Muscle of leg (tissue), 11 donors: ENCODE results near the gene EXOC4. TPM values are rescaled to one million over a fixed set of nuclear protein-coding genes. Genes with fewer than 3 reads are reported as not detected.

Experiments
- DNase-seq: peaks from one replicate; pipeline ENCODE4 v3.0.0; 2013
- H3K27ac ChIP-seq: one replicate; pipeline ENCODE4 v1.5.1; 2013; ENCODE audit warnings: mild to moderate bottlenecking, low read length, control low read depth
- H3K27me3 ChIP-seq: one replicate; pipeline ENCODE4 v1.6.1; 2013; ENCODE audit warnings: low read length; ENCODE audit not compliant: control insufficient read depth, insufficient read depth
- H3K36me3 ChIP-seq: one replicate; pipeline ENCODE4 v1.6.1; 2013; ENCODE audit warnings: low read length; ENCODE audit not compliant: control insufficient read depth, insufficient read depth
- H3K4me1 ChIP-seq: one replicate; pipeline ENCODE4 v1.6.1; 2013; ENCODE audit warnings: low read length; ENCODE audit not compliant: control insufficient read depth, insufficient read depth
- H3K4me3 ChIP-seq: one replicate; pipeline ENCODE4 v1.5.1; 2013; ENCODE audit warnings: low read length, control low read depth
- H3K9me3 ChIP-seq: replicated peaks from 2 replicates; pipeline ENCODE4 v1.6.1; 2013; ENCODE audit warnings: low read depth, low read length; ENCODE audit not compliant: control insufficient read depth
- WGBS: methylation state at CpG from one replicate; pipeline ENCODE4 v1.1.5; 2013; ENCODE audit warnings: missing lambda C conversion rate; ENCODE audit not compliant: insufficient coverage; 5-methylcytosine and 5-hydroxymethylcytosine counted together
- polyA plus RNA-seq, 8 donors: library from polyadenylated mRNA; unstranded; fragments of 120-200 nt; gene quantifications; one replicate each; pipeline versions ENCODE4 v1.2.1 to v1.2.3, GENCODE V29; 2013; ENCODE audit warnings: inconsistent platforms in 1 of 8, low replicate concordance in 1 of 8; ENCODE audit not compliant: insufficient read length in 8 of 8, insufficient read depth in 1 of 8
- total RNA-seq: library from RNA; stranded (reverse); fragments of 120-200 nt; gene quantifications from one replicate; pipeline ENCODE4 v1.2.4, GENCODE V29; 2013

The EXOC4 gene
- total and polyA plus RNA-seq, 9 donors = 37.3 to 64.9 (median 41.1) TPM

- peak; percentile 51 for DNase-seq
- no peak overlapping the region for H3K4me3 ChIP-seq
- H3K36me3 ChIP-seq = peaks cover 3% of the 10 kb centered on the region
- no peak overlapping the region for H3K27ac ChIP-seq
- H3K9me3 ChIP-seq = no peaks in the 10 kb centered on the region
- H3K4me1 ChIP-seq = peaks cover 2% of the 10 kb centered on the region
- no CpG with 5 or more reads among the region's 2 CpGs for WGBS
- no peaks in the 10 kb centered on the region for H3K27me3 ChIP-seq
Measured at GRCh38 chr7:133301444-133301843, 48.6 kb downstream of the EXOC4 start.

- no peak for DNase-seq
- Histone ChIP-seq H3K4me1 (peaks cover 2% of the 10 kb centered on the region), H3K27me3 (no peaks in the 10 kb centered on the region), H3K4me3 (no peak overlapping the region), H3K36me3 (peaks cover 7% of the 10 kb centered on the region), H3K9me3 (no peaks in the 10 kb centered on the region), H3K27ac (no peak overlapping the region)
- no CpG with 5 or more reads among the region's 1 CpG for WGBS
Measured at GRCh38 chr7:133303372-133303771, 50.5 kb downstream of the EXOC4 start.

- H3K27me3 ChIP-seq = no peaks in the 10 kb centered on the region
- no peak for DNase-seq
- no CpG with 5 or more reads among the region's 2 CpGs for WGBS
- H3K4me1 ChIP-seq = peaks cover 2% of the 10 kb centered on the region
- H3K36me3 ChIP-seq = peaks cover 9% of the 10 kb centered on the region
- H3K9me3 ChIP-seq = no peaks in the 10 kb centered on the region
- H3K27ac ChIP-seq = no peak overlapping the region
- H3K4me3 ChIP-seq = no peak overlapping the region
Measured at GRCh38 chr7:133303931-133304330, 51.1 kb downstream of the EXOC4 start.

GRCh38 chr7:133309333-133309732, 56.5 kb downstream of the EXOC4 start:
- H3K36me3 ChIP-seq = peaks cover 12% of the 10 kb centered on the region
- no peak overlapping the region for H3K27ac ChIP-seq
- no peaks in the 10 kb centered on the region for H3K9me3 ChIP-seq
- DNase-seq = no peak
- WGBS = no CpG with 5 or more reads among the region's 6 CpGs
- H3K4me3 ChIP-seq = no peak overlapping the region
- no peaks in the 10 kb centered on the region for H3K4me1 ChIP-seq
- H3K27me3 ChIP-seq = no peaks in the 10 kb centered on the region

- H3K27ac ChIP-seq = no peak overlapping the region
- no CpG with 5 or more reads among the region's 3 CpGs for WGBS
- no peaks in the 10 kb centered on the region for H3K27me3 ChIP-seq
- no peaks in the 10 kb centered on the region for H3K9me3 ChIP-seq
- H3K4me1 ChIP-seq = no peaks in the 10 kb centered on the region
- DNase-seq = peak; percentile 22
- H3K36me3 ChIP-seq = peaks cover 12% of the 10 kb centered on the region
- H3K4me3 ChIP-seq = no peak overlapping the region
Measured at GRCh38 chr7:133310232-133310862, 57.5 kb downstream of the EXOC4 start.

GRCh38 chr7:133313575-133313974, 60.7 kb downstream of the EXOC4 start:
- no peaks in the 10 kb centered on the region for H3K27me3 ChIP-seq
- DNase-seq = no peak
- H3K27ac ChIP-seq = no peak overlapping the region
- H3K4me1 ChIP-seq = no peaks in the 10 kb centered on the region
- H3K4me3 ChIP-seq = no peak overlapping the region
- peaks cover 5% of the 10 kb centered on the region for H3K36me3 ChIP-seq
- no CpG with 5 or more reads among the region's 1 CpG for WGBS
- H3K9me3 ChIP-seq = no peaks in the 10 kb centered on the region

GRCh38 chr7:133314084-133314483, 61.2 kb downstream of the EXOC4 start:
- no CpG with 5 or more reads among the region's 1 CpG for WGBS
- no peaks in the 10 kb centered on the region for H3K4me1 ChIP-seq
- DNase-seq = no peak

GRCh38 chr7:133315332-133316040, 62.6 kb downstream of the EXOC4 start:
- Histone ChIP-seq H3K36me3 (no peaks in the 10 kb centered on the region), H3K27ac (no peak overlapping the region), H3K27me3 (no peaks in the 10 kb centered on the region), H3K9me3 (no peaks in the 10 kb centered on the region), H3K4me3 (no peak overlapping the region), H3K4me1 (no peaks in the 10 kb centered on the region)
- peak; percentile 9 for DNase-seq
- 79% methylated on average over 3 of the region's 6 CpGs for WGBS

More at GRCh38 chr7:133314084-133314483, 61.2 kb downstream of the EXOC4 start:
- H3K9me3 ChIP-seq = no peaks in the 10 kb centered on the region
- peaks cover 1% of the 10 kb centered on the region for H3K36me3 ChIP-seq
- no peaks in the 10 kb centered on the region for H3K27me3 ChIP-seq
- no peak overlapping the region for H3K27ac ChIP-seq
- H3K4me3 ChIP-seq = no peak overlapping the region

- Histone ChIP-seq H3K9me3 (peaks cover 2% of the 10 kb centered on the region), H3K4me3 (no peak overlapping the region), H3K27ac (no peak overlapping the region), H3K4me1 (no peaks in the 10 kb centered on the region), H3K27me3 (no peaks in the 10 kb centered on the region), H3K36me3 (no peaks in the 10 kb centered on the region)
- no peak for DNase-seq
- WGBS = no CpG with 5 or more reads among the region's 2 CpGs
Measured at GRCh38 chr7:133319842-133320241, 67.0 kb downstream of the EXOC4 start.

GRCh38 chr7:133320891-133321290, 68.0 kb downstream of the EXOC4 start:
- Histone ChIP-seq H3K36me3 (no peaks in the 10 kb centered on the region), H3K9me3 (peaks cover 2% of the 10 kb centered on the region), H3K4me3 (no peak overlapping the region), H3K4me1 (no peaks in the 10 kb centered on the region), H3K27ac (no peak overlapping the region), H3K27me3 (no peaks in the 10 kb centered on the region)
- DNase-seq = no peak
- WGBS = no CpG with 5 or more reads among the region's 2 CpGs
